MV-4-11 (cell line): ENCODE data around the gene NUP214.
"Not testable (repeated sequence)": the region's sequence is repeated elsewhere in the genome, so short reads cannot be mapped to it uniquely, and the experiment has no call there.

ENCODE experiments used
- DNase-seq: peaks from one replicate; lab custom pipeline; 2025; lab: John Stamatoyannopoulos, UW

The NUP214 gene

DNA sequence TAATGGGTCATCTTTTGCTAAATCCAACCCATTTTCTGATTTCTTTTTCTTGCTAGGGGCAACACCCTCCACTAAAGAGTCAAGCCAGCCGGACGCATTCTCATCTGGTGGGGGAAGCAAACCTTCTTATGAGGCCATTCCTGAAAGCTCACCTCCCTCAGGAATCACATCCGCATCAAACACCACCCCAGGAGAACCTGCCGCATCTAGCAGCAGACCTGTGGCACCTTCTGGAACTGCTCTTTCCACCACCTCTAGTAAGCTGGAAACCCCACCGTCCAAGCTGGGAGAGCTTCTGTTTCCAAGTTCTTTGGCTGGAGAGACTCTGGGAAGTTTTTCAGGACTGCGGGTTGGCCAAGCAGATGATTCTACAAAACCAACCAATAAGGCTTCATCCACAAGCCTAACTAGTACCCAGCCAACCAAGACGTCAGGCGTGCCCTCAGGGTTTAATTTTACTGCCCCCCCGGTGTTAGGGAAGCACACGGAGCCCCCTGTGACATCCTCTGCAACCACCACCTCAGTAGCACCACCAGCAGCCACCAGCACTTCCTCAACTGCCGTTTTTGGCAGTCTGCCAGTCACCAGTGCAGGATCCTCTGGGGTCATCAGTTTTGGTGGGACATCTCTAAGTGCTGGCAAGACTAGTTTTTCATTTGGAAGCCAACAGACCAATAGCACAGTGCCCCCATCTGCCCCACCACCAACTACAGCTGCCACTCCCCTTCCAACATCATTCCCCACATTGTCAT is 72.0 kb downstream of the NUP214 start:
- no peak for DNase-seq

DNA sequence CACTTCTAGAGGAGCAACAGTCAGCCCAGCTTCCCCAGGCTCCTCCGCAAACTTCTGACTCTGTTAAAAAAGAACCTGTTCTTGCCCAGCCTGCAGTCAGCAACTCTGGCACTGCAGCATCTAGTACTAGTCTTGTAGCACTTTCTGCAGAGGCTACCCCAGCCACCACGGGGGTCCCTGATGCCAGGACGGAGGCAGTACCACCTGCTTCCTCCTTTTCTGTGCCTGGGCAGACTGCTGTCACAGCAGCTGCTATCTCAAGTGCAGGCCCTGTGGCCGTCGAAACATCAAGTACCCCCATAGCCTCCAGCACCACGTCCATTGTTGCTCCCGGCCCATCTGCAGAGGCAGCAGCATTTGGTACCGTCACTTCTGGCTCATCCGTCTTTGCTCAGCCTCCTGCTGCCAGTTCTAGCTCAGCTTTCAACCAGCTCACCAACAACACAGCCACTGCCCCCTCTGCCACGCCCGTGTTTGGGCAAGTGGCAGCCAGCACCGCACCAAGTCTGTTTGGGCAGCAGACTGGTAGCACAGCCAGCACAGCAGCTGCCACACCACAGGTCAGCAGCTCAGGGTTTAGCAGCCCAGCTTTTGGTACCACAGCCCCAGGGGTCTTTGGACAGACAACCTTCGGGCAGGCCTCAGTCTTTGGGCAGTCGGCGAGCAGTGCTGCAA is 72.8 kb downstream of the NUP214 start:
- no peak for DNase-seq

- DNase-seq: no peak
These were observed 76.5 kb downstream of the NUP214 start for GRCh38 chr9:131201856-131202255.

DNA sequence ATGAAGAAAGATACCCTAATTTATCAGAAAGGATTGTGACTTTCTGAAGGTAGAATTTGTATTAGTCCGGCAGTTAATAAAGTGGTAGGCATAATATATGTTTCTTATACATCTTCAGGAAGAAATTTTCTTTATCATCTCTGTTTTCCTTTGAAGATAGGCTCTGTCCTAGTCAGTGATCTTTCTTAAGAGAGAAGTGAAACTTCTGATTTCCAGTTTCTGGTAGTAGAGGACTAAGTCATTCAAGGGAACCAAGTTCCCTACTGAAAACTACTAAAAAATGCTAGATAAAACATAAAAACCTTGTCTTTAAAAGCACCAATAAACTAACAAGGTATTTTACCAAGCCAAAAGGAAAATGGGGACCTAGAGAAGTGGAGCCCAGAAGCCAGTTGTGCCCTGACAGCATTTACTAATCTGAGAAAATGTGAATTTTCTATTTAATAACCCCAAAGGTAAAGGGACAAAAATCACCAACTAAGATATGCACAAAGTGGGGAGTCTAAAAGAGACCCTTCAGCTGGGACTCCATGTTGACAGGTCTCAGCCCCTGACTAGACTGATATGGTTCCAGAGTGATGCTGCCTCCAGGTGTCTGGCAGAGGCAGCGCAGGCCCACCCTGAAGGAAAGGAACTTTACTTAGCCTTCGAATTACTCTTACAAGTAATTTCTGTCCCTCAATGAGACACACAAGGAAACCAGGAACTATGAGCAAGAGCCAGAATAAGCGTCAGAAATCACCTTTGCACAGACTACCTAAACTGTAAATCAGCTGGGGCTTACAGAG is 78.2 kb downstream of the NUP214 start:
- peak; percentile 74 for DNase-seq

DNA sequence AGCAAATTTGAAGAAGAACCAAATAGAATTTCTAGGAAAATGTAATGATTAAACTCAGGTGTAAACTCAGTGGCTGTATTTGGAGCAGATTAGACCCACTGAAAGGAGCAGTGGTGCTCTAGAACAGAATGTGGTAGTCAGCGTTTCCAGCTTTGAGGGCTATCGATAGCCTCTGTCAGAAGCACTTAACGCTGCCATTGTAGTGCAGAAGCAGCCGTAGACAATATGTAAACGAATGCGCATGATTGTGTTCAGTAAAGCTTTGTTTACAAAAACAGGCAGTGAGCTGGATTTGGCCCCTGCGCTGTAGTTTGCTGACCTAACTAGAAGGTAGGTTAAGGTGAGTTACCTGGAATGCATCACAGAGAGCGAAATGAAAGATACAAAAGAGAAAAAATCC is 78.9 kb downstream of the NUP214 start:
- no peak for DNase-seq

DNA sequence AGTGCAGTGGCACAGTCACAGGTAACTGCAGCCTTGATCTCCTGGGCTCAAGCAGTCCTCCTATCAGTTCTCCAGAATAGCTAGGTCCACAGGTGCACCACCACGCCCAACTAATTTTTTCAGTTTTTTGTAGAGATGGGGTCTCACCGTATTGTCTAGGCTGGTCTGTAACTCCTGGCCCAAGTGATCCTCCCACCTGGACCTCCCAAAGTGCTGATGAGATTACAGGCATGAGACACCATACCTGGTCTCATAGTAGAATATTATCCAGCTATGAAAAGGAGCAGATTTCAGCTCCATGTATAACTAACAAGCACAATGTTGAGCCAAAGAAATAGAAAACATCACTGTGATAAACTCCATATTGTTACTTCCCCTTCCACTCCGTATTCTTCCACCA is 81.1 kb downstream of the NUP214 start:
- DNase-seq: no peak

GRCh38 chr9:131211920-131212319 is 86.5 kb downstream of the NUP214 start:
- DNase-seq: not testable (repeated sequence)

- no peak for DNase-seq
These were observed 89.0 kb downstream of the NUP214 start for GRCh38 chr9:131214286-131214856.

GRCh38 chr9:131214876-131215275 is 89.5 kb downstream of the NUP214 start:
- no peak for DNase-seq

DNA sequence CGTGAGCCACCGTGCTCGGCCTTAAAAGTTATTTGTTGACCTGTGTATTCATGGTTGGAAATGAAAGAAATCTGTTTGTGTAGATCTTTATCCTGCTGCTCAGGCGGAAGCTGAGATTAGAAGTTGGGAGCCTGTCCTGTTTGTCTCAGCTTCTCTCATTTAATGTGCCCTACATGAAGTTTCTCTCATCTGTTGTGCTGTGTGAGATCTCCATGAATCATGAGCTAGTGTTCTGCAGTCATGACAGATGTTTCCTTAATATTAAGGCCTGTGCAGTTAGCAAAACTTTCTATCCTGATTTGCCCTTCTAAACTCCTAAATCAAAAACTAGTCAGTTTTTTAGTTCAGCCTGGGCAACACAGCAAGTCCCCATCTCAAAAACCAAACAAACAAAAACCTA is 91.4 kb downstream of the NUP214 start:
- no peak for DNase-seq

- no peak for DNase-seq
These were observed 92.1 kb downstream of the NUP214 start for GRCh38 chr9:131217331-131218031.

GRCh38 chr9:131218370-131218769 is 93.0 kb downstream of the NUP214 start:
- no peak for DNase-seq

DNA sequence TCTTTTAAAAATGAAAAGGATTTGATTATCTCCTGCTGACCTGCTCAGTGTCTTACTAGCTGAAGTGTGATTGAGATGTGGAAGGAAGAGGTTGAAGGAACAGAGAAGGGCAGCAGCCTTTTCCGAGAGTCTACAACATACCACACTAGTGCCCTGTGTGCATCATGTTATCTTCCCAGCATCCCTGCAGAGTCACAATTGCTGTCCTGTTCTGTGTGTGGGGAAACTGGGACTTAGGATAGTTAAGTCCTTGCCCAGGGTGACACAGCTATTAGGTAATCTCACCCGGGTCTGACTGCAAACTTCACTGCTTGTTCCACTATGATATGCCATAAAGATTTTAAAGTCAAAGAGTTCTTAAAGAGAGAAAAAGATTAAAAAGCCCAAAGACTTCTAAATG is 95.1 kb downstream of the NUP214 start:
- DNase-seq: no peak

GRCh38 chr9:131222460-131222859 is 97.1 kb downstream of the NUP214 start:
- no peak for DNase-seq

DNA sequence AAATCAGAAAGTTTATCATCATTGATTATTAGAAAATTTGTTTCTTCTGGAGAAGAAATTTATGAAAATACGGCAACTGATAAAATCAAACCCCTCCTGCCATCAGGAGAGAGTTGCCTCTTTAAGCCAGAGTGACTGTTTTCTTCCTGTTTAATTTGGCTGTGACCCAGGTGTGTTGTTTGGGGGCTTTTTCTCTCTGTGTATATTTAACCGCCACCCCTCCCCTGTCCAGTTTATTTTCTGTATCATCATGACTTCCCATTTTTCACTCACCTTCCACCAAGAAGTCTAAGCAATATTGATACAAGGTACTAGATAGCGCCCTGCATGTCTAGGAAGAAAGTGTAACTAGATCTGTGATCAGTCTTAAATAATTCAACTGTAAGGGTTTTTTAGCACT is 100.8 kb downstream of the NUP214 start:
- DNase-seq: no peak

- no peak for DNase-seq
These were observed 101.9 kb downstream of the NUP214 start for GRCh38 chr9:131227112-131227958.

DNA sequence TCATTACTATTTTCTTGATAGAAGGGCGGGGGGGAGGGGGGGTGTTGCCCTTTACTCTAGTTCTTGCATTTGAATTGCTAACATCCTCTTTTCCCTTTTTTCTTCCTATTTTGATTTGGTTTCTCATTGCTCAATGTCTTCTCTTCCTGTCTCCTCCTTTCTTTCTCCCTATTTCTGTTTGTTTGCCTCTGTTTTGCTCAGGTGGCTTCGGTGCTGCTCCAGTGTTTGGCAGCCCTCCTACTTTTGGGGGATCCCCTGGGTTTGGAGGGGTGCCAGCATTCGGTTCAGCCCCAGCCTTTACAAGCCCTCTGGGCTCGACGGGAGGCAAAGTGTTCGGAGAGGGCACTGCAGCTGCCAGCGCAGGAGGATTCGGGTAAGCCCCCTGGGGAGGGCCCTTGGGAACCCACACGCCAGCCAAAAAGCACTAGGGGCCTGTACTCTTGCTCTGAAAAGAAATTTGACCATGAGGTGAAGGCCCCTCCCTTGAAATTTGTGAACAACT is 102.6 kb downstream of the NUP214 start:
- DNase-seq: peak; percentile 43

DNA sequence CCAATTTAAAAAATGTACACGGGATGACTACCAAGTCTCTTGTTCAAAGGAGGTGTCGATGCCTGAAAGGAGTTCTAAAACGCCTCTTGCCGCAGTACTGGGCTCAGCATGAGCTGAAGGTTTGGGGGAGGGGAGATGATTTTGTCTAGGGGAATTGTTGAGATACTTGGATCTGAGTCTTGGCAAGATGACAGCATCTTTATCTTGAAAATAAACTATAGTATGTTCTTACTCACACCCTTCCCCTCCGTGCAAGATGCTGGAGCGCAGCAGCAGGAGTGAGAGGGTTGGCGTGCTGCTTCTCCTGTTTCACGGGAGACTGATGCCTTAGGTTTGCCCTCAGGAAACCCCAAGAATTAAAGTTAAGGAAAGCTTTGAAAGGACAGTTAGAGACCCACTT is 103.6 kb downstream of the NUP214 start:
- no peak for DNase-seq

GRCh38 chr9:131233556-131233955 is 108.2 kb downstream of the NUP214 start:
- no peak for DNase-seq

DNA sequence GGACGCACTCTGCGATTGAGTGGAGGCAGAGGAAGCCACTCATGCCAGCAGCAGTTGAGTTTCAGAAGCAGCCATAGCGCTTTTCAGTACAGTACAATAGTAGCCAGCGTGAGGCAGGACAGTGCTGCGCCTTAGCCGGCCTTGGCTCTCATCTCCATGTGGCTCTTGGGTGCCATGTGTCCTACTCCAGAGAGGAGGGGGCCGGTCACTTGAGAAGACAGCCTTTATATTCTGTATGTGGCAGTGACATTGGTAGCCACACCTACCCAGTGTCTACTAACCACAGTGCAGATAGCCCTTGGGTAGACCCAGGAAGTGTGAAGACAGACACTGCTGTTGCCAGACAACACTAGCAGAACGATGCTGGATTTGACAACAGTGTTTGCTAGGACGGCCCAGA is 108.6 kb downstream of the NUP214 start:
- DNase-seq: peak; percentile 24
